ENCODE results near the gene ZNF567.

Gene ZNF567

GRCh38 chr19:36750066-36750691 is 62.8 kb downstream of the ZNF567 start:
- no peak for DNase-seq (ENCODE audit: low spot score)

All from CD4-positive, alpha-beta T cell treated with Interleukin-2 at 100 ng/mL for 4 hours (primary cell).